Erythroblast (primary cell): ENCODE measurements around the gene DPEP3.
"Not testable (repeated sequence)": the region's sequence is repeated elsewhere in the genome, so short reads cannot be mapped to it uniquely, and the experiment has no call there.

Experiments
- GATA1 ChIP-seq: IDR thresholded peaks from 2 replicates; pipeline ENCODE4 v1.6.1; 2011; ENCODE audit warnings: low read depth, mild to moderate bottlenecking, control low read depth, low read length, moderate library complexity
- POLR2A ChIP-seq: IDR thresholded peaks from 2 replicates; pipeline ENCODE4 v1.6.1; 2011; ENCODE audit warnings: mild to moderate bottlenecking, low read length

- TF ChIP-seq POLR2A, GATA1: not testable (repeated sequence)
These were observed 29.6 kb upstream of the DPEP3 start for GRCh38 chr16:68009872-68010271.
